Kidney epithelial cell (primary cell): ENCODE measurements around the gene JARID2. TPM values are rescaled to one million over a fixed set of nuclear protein-coding genes. Genes with fewer than 3 reads are reported as not detected.

ENCODE experiments used
- DNase-seq: peaks from one replicate; pipeline ENCODE4 v3.0.0-alpha.2; 2010; ENCODE audit warnings: low read depth
- H3K27me3 ChIP-seq: 2 replicates; pipeline ENCODE4 v1.6.0; 2011; ENCODE audit warnings: low read length; ENCODE audit not compliant: control insufficient read depth, insufficient read depth
- H3K36me3 ChIP-seq: 2 replicates; pipeline ENCODE4 v1.5.1; 2011; ENCODE audit warnings: low read length; ENCODE audit not compliant: control insufficient read depth, insufficient read depth
- H3K4me3 ChIP-seq: 2 replicates; pipeline ENCODE4 v1.5.1; 2011; ENCODE audit warnings: low read depth, mild to moderate bottlenecking, control low read depth, low read length
- CTCF ChIP-seq: IDR thresholded peaks from 2 replicates; pipeline ENCODE4 v1.5.1; 2011; ENCODE audit warnings: mild to moderate bottlenecking, moderate library complexity, low read length, control low read depth, inconsistent platforms; ENCODE audit not compliant: insufficient read depth, poor library complexity, severe bottlenecking
- total RNA-seq: library from RNA; depleted of rRNA; stranded (reverse); fragments of >200 nt; gene quantifications from 2 replicates; pipeline ENCODE4 v1.2.3, GENCODE V29; 2015

Gene JARID2
- total RNA-seq, 1 donor from 2014 or later, result 15.2 TPM

DNA sequence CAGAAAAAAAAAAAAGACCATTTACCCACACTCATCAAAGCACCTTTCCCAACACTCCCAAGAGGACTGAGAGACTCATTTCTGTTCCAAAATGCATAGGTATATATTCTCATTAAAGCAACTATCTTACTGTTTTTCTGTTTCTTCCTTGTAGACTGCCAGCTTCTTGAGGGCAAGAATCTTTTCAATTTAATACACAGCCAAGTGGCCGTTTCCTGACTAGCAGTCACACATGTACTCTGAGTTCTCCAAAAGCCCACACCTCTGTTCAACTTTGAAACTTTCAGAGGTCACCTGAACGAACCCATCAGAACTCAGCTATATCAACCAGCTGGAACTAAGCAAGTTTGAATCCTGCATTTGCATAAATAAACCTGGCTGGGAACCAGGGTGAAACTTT lies 324.3 kb downstream of the JARID2 start:
- H3K4me3 ChIP-seq, result no peak overlapping the region
- no peak for TF ChIP-seq CTCF
- H3K36me3 ChIP-seq, result no peaks in the 10 kb centered on the region
- H3K27me3 ChIP-seq, result no peaks in the 10 kb centered on the region
- DNase-seq, result no peak
